Fibroblast of lung (primary cell): ENCODE data around the gene TMTC3. TPM values are rescaled to one million over a fixed set of nuclear protein-coding genes. Genes with fewer than 3 reads are reported as not detected.
"Not testable (repeated sequence)": the region's sequence is repeated elsewhere in the genome, so short reads cannot be mapped to it uniquely, and the experiment has no call there.

Experiments
- DNase-seq, 2 donors: peaks; one replicate each; pipeline versions ENCODE4 v3.0.0 to v3.0.0-alpha.2; 2010; ENCODE audit warnings: low read depth in 2 of 2
- H2AFZ ChIP-seq: 2 replicates; pipeline ENCODE4 v1.5.1; 2012; ENCODE audit warnings: low read length, control low read depth, inconsistent platforms
- H3K27ac ChIP-seq: 2 replicates; pipeline ENCODE4 v1.5.1; 2011; ENCODE audit warnings: low read length, control low read depth; ENCODE audit not compliant: insufficient read depth
- H3K27me3 ChIP-seq: 2 replicates; pipeline ENCODE4 v1.5.1; 2011; ENCODE audit warnings: mild to moderate bottlenecking, low read length; ENCODE audit not compliant: control insufficient read depth, insufficient read depth
- H3K36me3 ChIP-seq: 2 replicates; pipeline ENCODE4 v1.5.1; 2011; ENCODE audit warnings: low read length; ENCODE audit not compliant: control insufficient read depth, insufficient read depth
- H3K4me1 ChIP-seq: 2 replicates; pipeline ENCODE4 v1.5.1; 2011; ENCODE audit warnings: low read length; ENCODE audit not compliant: control insufficient read depth, insufficient read depth; ENCODE audit errors: extremely low read depth
- H3K4me2 ChIP-seq: 2 replicates; pipeline ENCODE4 v1.5.1; 2011; ENCODE audit warnings: low read length, control low read depth; ENCODE audit not compliant: insufficient read depth; ENCODE audit errors: extremely low read depth
- H3K4me3 ChIP-seq, 4 experiments: fragments of 200-600 bp in 1 of 4; sonication (generic) in 1 of 4; replicated peaks in 1 of 4; 2 replicates each; pipeline ENCODE4 v1.5.1; 2011 to 2016; ENCODE audit warnings: low read length in 4 of 4, low read depth in 3 of 4, mild to moderate bottlenecking in 3 of 4, control low read depth in 2 of 4, inconsistent platforms in 1 of 4, mixed read lengths in 1 of 4; ENCODE audit not compliant: insufficient read depth in 1 of 4; ENCODE audit errors: control extremely low read depth in 1 of 4
- H3K79me2 ChIP-seq: 2 replicates; pipeline ENCODE4 v1.5.1; 2012; ENCODE audit warnings: mild to moderate bottlenecking, low read length, inconsistent platforms; ENCODE audit not compliant: control insufficient read depth, insufficient read depth
- H3K9ac ChIP-seq: 2 replicates; pipeline ENCODE4 v1.5.1; 2011; ENCODE audit warnings: mild to moderate bottlenecking, low read length, control low read depth; ENCODE audit not compliant: insufficient read depth
- H3K9me3 ChIP-seq: 2 replicates; pipeline ENCODE4 v1.5.1; 2012; ENCODE audit warnings: low read depth, low read length; ENCODE audit not compliant: control insufficient read depth, insufficient read depth
- H4K20me1 ChIP-seq: 2 replicates; pipeline ENCODE4 v1.5.1; 2011; ENCODE audit warnings: low read length; ENCODE audit not compliant: control insufficient read depth, insufficient read depth; ENCODE audit errors: extremely low read depth
- CTCF ChIP-seq, 2 donors: IDR thresholded peaks in 1 of 2; conservative IDR thresholded peaks in 1 of 2; 1 replicate in 1 of 2; 2 replicates in 1 of 2; pipeline ENCODE4 v1.5.1; 2011 to 2012; ENCODE audit warnings: low read length in 2 of 2, control low read depth in 1 of 2, inconsistent platforms in 1 of 2, low read depth in 1 of 2, mild to moderate bottlenecking in 1 of 2
- EZH2 ChIP-seq: IDR thresholded peaks from 2 replicates; pipeline ENCODE4 v1.5.1; 2012; ENCODE audit warnings: low read length, control low read depth, mild to moderate bottlenecking; ENCODE audit errors: missing control alignments
- polyA plus RNA-seq, 2 donors: library from polyadenylated mRNA; depleted of rRNA in 1 of 2; stranded (reverse) in 1 of 2; unstranded in 1 of 2; fragments of >200 nt; gene quantifications; 2 replicates each; pipeline ENCODE4 v1.2.1, GENCODE V29; 2011 to 2012; ENCODE audit warnings: missing spikeins in 1 of 2
- total RNA-seq: library from RNA; depleted of rRNA; stranded (reverse); fragments of >200 nt; gene quantifications from 2 replicates; pipeline ENCODE4 v1.2.1, GENCODE V29; 2014

TMTC3 gene
- total and polyA plus RNA-seq, 2 donors (not counting 1 experiment from before 2014, with no cell fraction given) = 32.5 to 59.7 TPM

- no peak overlapping the region for H3K4me3 ChIP-seq
- peaks cover 2% of the 10 kb centered on the region for H3K9me3 ChIP-seq
- H3K79me2 ChIP-seq = no peaks in the 10 kb centered on the region
- H3K27me3 ChIP-seq = no peaks in the 10 kb centered on the region
- H3K9ac ChIP-seq = no peak overlapping the region
- H3K4me1 ChIP-seq = peaks cover 11% of the 10 kb centered on the region
- TF ChIP-seq EZH2 (no peak), CTCF (conservative IDR thresholded peaks at IDR 0.05 in 1 of 2, IDR thresholded peaks at IDR 0.05 in 1 of 2; ENCODE audit: low read depth in 1 of 2, low read length in 2 of 2) (no peak)
- H3K36me3 ChIP-seq = no peaks in the 10 kb centered on the region
- no peak overlapping the region for H3K4me2 ChIP-seq
- H3K27ac ChIP-seq = peak overlapping the region; percentile 69
- no peak overlapping the region for H2AFZ ChIP-seq
- H4K20me1 ChIP-seq = no peaks in the 10 kb centered on the region
- DNase-seq = peak in 1 of 2 donors; percentile 84
Measured at GRCh38 chr12:88206601-88207000, 64.5 kb downstream of the TMTC3 start.

DNA sequence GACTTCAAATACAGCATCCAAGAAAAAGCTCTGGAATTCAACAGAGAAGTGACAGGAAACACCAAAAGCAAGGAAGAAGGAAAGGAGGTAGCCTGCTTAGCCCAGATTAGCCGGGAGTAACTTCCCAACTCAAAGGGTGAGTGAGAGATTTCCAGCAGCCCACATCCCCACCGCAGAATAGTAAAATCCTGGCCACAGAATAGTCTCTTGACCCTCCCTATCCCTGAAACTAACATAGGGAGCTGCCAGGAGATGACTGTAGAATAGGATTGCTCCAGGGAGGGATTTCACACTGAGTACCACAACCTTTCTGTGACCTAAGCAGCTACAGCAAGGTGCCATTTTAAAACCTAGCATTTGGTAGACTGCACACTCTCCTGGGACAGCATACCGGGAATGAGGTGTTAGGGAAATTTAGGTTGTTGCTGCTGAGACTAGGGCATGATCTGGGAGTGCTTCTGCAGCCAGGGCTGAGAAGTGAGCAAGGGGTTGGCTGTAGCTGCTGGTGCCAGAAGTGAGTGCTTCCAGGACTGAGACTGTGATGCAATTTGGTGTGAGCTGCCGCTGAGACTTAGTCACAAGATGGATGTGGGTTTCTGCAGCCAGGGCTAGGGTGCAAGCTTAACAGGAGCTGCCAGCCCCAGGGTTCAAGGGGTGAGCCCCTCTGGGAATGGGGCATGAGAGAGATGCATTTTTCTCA lies 66.0 kb downstream of the TMTC3 start:
- DNase-seq = peak; percentile 81 to 96
- Histone ChIP-seq H3K9me3 (peaks cover 2% of the 10 kb centered on the region), H4K20me1 (no peaks in the 10 kb centered on the region), H3K9ac (no peak overlapping the region), H2AFZ (no peak overlapping the region), H3K36me3 (no peaks in the 10 kb centered on the region), H3K4me1 (peaks cover 11% of the 10 kb centered on the region), H3K27me3 (no peaks in the 10 kb centered on the region), H3K79me2 (no peaks in the 10 kb centered on the region), H3K4me2 (no peak overlapping the region), H3K4me3 (no peak overlapping the region), H3K27ac (peak overlapping the region; percentile 69)
- TF ChIP-seq CTCF (conservative IDR thresholded peaks at IDR 0.05 in 1 of 2, IDR thresholded peaks at IDR 0.05 in 1 of 2; ENCODE audit: low read depth in 1 of 2, low read length in 2 of 2) (no peak), EZH2 (no peak)

- Histone ChIP-seq H3K4me1 (peaks cover 11% of the 10 kb centered on the region), H3K27ac (peak overlapping the region; percentile 40), H3K79me2 (no peaks in the 10 kb centered on the region), H3K9ac (no peak overlapping the region), H3K27me3 (no peaks in the 10 kb centered on the region), H3K9me3 (peaks cover 2% of the 10 kb centered on the region), H4K20me1 (no peaks in the 10 kb centered on the region), H3K36me3 (no peaks in the 10 kb centered on the region), H3K4me3 (no peak overlapping the region), H2AFZ (no peak overlapping the region), H3K4me2 (no peak overlapping the region)
- DNase-seq = no peak
- TF ChIP-seq EZH2 (no peak), CTCF (conservative IDR thresholded peaks at IDR 0.05 in 1 of 2, IDR thresholded peaks at IDR 0.05 in 1 of 2; ENCODE audit: low read depth in 1 of 2, low read length in 2 of 2) (no peak)
Measured at GRCh38 chr12:88208661-88209060, 66.6 kb downstream of the TMTC3 start.

DNA sequence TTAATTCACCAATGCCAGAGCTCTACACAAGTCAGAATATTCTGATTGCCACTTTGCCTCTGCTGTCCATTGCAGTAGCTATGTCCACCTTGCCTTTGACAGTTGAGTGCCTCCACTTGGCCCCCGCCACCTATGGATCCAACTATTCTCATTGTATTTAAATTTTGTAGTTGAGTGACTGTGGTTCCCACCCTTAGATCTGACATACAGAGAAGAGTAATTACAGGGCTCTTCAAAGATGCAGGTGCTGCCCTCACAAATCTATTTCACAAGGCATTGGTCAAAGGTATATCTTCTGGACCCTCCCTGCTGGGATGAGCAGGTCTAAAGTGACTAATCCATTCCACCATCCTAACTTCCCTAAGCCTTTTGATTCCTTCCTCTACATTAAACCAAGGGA lies 68.2 kb downstream of the TMTC3 start:
- not testable (repeated sequence) for H4K20me1 ChIP-seq, H3K9ac ChIP-seq, H3K9me3 ChIP-seq, H2AFZ ChIP-seq, DNase-seq, H3K4me2 ChIP-seq, H3K27ac ChIP-seq, H3K27me3 ChIP-seq, H3K79me2 ChIP-seq, H3K36me3 ChIP-seq, H3K4me3 ChIP-seq
- peaks cover 11% of the 10 kb centered on the region for H3K4me1 ChIP-seq
